DMS153 treated with DMSO at 0.1 percent for 48 hours (cell line): ENCODE measurements around the gene PHC2.

Experiments
- DNase-seq: peaks from one replicate; lab custom pipeline; 2025; ENCODE audit not compliant: unreplicated experiment; lab: John Stamatoyannopoulos, UW

The PHC2 gene

DNA sequence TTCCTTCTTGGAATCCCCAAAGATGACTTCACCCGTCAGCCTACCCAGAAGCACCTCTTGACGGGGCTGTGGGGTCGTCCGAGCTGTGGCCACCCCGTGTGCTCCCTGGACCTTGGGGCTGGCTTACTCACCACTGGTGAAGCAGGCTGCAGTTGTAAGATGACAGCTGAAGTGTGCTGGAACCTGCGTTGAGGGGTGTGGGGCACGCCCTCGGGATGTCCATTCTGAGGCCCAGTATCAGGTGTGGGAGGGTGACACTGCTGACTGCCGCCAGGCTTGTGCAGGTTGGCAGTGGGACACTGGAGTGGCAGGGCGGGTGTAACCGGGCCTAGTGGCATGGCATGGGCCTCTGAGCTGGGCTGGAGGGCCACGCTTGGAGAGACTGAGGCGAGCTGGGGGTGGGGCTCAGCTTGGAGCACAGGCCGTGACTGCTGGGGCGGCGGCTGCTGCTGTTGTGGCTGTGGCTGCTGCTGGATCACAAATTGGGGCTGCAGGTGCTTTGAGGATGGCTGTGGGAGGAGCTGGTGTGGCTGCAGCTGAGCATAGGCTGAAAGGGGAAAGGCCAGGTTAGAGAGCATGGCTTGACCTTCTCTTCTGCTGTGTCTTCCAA is 76.1 kb downstream of the PHC2 start:
- DNase-seq, result no peak

GRCh38 chr1:33353531-33353930 is 77.4 kb downstream of the PHC2 start:
- DNase-seq, result no peak

- no peak for DNase-seq
These were observed 79.6 kb downstream of the PHC2 start for GRCh38 chr1:33351281-33351660.

GRCh38 chr1:33350611-33351280 is 80.1 kb downstream of the PHC2 start:
- no peak for DNase-seq

DNA sequence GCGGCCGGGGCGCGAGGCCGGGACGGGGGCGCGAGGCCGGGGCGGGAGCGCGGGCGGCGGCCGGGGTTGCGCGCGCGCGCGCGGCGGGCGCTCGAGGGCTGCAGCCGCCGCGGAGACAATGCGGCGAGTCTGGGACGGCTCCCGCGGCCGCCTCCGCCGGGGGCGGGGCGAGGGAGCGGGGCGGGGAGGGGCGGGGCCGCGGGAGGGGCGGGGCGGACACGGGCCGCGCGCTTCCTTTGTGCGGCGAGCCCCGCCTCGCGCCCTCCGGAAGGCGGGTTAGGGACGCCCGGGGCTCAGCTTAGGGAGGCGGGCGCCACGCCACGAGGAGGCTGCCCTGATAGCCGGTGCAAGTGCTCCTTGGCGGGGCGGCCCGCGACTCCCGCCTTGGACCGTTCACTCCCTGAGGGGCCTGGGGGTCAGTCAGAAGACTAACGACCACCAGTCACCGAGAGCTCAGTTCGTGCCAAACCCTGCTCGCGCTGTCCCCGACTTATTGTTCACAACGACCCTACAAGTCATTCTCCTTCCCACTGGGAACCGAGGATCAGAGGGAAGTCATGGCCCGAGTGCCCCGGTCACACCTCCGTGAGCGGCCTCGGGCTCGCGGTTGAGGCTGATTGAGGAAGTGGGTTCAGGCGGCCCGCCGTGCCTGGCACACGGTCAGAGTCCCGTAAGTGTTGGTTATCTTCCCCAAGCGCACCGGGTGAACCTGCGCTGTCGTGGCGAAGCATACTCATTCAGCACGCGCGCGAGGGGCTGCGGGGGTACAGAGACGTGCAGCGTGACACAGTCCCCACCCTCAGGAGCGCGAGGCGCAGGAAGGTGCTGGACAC is 80.9 kb downstream of the PHC2 start:
- DNase-seq, result peak; percentile 85

GRCh38 chr1:33349081-33349759 is 81.7 kb downstream of the PHC2 start:
- DNase-seq, result no peak

- no peak for DNase-seq
These were observed 82.2 kb downstream of the PHC2 start for GRCh38 chr1:33348676-33349080.

- DNase-seq, result no peak
These were observed 82.7 kb downstream of the PHC2 start for GRCh38 chr1:33348194-33348593.

GRCh38 chr1:33347650-33347992 is 83.3 kb downstream of the PHC2 start:
- DNase-seq, result no peak

DNA sequence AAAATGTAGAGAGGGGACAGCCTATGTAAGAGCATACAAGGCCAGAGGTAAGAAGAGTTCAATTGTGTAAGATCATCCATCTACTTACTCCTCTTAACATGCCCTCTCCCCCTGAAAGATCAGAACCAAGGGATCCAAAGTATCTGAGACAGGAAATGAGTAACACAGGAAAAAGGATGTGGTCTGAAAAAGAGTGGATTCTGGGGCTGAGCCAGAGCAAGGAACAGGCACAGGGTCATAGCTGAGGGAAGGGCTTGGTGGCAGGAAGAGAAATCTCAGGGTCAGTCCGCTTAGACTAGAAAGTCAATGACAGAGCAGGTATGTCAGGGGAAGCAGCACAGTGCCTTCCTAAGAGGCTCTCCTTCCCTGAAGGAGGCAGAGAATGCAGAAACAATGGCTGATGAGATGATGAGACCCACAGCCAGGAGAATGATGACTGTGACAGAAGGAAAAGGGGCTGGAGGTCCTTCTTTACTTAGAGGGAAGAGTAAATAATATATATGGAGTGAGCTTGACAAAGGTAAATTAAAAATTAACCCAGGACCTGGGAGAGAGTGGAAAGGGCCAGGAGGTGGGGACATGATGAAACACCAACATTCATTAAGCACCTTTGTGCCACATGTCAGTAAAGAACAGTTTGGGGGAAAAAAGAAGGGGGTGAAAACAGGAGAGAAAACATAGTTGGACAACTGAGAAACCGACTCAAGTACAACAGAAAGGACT is 83.8 kb downstream of the PHC2 start:
- DNase-seq, result no peak

DNA sequence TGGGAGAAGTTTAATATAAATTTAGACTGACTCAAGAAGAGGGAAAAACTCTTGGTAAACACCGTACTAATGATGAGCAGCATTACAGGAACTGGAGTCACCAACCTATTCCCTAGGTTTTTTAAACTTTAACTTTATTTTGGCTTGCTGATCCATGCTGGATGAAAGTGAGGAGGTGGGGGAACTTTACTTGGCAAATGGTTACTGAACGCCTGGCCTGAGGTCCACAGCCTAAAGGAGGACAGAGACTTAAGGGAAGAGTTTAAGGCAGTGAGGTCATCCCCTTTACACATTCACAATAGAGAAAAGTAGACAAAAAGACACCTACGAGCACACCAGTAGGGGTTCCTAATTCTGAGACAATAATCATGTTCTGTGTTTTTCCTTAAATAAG is 84.4 kb downstream of the PHC2 start:
- no peak for DNase-seq

DNA sequence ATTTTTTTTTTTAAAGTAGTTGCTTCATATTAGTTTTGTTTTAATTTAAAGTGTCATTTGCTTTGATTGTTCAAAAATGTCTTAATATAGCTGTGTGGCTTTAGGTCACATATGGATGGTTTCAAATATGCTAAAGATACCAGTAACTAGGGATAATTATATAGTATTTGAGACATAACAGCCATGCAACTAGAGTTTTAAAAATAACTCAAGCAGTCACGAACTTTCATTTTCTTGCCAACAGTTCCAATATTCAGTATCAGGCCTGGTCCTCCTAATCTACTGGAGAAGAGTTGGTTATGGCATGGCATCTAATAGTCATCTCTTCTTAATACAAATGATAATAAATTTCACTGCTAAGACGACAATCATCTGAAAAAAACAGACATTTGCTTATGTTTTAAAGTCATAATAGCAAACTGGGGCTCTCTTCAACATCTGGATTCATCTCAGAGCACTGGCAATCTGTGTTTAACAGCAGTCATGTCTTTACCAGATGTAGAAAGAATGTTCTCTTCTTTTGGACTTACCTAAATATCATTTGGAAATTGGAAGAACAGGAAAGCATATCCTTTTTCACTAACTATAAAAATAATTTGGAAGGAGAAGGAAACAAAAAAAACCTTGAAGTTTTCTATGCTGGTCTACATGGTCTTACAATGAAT is 85.9 kb downstream of the PHC2 start:
- no peak for DNase-seq

DNA sequence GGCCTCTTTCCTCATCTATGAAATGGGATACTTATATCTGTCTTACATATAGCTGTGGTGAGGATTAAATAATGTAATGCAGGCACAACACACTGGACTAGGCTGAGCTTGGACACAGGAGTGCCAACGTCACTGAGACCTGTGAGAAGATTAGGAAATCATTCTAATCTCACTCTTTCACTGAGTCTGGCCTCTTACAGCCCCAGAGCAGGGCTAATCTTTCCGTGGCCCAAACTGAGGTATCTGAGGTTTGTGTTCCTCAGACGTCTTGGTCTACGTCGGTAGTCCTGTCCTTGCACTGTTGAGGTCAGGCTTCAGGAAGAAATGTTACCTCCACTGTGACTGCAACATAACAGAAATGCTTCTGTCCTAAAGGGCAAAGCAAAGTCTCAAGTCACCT is 87.4 kb downstream of the PHC2 start:
- DNase-seq, result no peak

DNA sequence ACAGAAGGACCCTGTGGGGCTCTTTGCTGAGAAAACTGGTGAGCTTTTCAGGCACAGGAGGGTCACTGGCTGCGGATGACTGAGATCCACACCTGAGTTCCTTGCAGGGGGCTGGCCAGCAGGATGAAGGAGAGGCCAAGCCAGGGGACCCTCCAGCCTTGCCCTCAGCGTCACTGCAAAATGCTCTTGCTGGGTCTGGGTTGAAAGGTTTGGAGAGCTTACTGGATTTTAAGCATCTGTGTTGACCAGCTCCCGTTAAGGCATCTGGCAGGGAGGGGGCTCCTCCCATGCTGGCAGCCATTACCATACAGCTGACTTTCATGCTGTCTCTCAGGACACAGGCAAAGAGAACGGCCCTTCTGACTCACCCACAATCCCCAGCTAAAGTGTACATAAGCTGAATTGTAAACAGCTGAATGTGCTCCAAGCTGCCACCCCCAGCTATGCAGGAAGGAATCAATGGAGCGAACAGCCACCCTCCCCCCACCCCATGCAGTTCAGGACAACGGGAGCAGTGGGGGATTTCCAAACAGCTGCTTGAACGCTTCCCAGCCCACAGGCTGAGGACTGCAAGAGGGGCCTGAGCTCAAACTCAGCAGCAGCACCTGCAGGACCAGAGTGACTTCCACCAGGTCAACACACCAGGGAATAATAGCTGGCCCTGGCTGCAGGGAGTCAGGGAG is 88.7 kb downstream of the PHC2 start:
- peak; percentile 98 for DNase-seq

- DNase-seq, result no peak
These were observed 89.7 kb downstream of the PHC2 start for GRCh38 chr1:33341190-33341589.

DNA sequence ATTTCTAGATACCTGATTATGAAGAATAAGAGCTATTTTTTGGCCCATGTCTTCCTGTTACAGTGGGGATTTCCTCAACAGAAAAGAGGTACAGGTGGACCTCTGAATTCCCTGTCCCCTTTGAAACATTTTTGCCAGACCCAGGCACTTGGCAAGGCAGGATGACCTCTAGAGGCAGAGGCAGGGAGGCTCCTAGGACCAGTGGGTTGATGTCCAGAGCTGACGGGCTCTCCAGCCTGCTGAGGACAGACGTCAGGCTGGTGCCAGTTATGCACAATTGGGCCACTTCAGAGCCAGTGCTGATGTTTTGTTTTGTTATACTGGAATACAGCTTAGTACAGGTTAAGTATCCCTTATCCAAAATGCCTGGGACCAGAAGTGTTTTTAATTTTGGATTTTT is 91.5 kb downstream of the PHC2 start:
- DNase-seq, result no peak

- DNase-seq, result no peak
These were observed 92.3 kb downstream of the PHC2 start for GRCh38 chr1:33338440-33339211.

GRCh38 chr1:33338048-33338439 is 92.9 kb downstream of the PHC2 start:
- no peak for DNase-seq

GRCh38 chr1:33337441-33337840 is 93.5 kb downstream of the PHC2 start:
- no peak for DNase-seq
